Measurements from ENCODE around the gene UBE3C.

Gene UBE3C

DNA sequence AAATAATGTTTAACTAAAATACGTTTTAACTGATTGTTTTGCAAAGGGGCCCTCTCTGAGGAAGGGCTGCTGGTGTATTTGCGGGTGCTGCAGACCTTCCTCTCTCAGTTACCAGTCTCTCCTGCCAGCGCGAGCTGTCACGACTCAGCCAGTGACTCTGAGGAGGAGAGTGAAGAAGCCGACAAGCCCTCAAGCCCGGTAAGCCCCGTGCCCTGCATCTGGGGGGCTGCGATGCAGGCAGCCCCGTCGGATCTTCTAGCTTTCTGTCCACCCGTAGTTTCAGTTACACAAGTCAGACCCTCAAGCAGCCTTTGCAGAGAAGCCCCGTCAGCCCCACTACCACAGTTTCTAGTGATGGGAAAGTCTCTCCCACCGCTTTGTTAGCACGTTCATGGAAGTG is 45.1 kb downstream of the UBE3C start:
- no peak for DNase-seq

DNA sequence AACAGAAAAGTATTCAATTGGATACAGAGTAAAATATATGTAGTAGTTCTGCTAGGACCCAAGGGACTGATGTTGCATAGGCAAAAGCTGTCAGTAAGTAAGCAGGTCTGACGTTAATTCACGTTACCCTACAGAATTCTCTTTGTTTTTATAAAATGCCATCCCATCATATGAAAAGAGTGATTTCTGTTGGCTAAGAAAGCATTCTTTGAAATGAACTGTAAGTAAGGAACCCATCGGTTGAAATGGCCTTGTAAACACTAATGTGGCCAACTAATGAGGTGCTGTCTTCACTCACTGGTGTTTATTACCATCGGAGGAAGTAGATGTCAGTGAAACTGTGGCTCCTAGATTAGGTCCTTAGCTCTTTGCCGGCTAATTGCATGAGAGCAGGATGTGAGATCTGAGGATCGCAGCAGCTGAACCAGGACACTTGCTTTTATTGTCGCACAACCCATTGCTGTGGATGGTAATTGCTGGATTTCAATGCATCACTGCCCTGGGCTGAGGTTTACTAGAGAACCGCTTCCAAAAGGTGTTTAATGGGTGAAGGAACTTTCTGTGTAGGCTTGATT is 49.5 kb downstream of the UBE3C start:
- no peak for DNase-seq

DNA sequence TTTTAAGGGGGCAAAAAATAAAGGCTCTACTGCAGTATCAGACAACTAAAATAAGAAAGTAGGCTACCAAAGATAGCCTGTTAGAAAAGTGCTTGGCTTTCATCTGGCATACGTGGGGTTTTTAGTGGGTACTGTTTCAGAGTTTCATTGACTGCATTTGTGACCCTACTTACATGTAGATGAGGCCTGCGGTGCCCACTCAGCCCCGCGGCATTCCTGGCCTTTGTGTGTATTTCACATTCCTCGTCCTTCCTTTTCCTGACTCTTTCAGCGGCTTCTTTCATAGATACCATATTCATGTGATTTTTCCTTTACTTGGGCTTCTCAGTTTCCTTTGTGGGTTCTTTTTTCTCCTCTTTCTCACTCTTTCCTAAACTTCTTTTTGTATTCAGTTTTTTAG is 50.7 kb downstream of the UBE3C start:
- DNase-seq: no peak

DNA sequence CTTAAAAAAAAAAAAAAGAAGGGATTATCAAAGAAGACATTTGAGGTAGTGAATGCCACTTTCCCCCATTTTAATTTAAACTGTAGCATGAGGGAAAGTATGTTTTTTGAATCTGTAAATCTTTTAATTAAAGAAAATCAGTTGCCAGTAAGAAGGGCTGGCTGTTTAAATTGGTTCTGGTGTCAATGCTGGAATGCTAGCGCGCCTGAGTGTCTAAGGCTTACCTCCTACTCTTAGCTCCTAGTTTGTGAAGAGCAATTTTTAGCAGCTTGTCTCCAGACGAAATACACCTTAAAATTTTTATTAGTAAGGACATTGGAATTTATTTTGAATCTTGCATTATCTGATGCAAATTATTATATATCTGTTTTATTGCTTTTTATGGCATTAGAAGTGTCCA is 54.1 kb downstream of the UBE3C start:
- no peak for DNase-seq

DNA sequence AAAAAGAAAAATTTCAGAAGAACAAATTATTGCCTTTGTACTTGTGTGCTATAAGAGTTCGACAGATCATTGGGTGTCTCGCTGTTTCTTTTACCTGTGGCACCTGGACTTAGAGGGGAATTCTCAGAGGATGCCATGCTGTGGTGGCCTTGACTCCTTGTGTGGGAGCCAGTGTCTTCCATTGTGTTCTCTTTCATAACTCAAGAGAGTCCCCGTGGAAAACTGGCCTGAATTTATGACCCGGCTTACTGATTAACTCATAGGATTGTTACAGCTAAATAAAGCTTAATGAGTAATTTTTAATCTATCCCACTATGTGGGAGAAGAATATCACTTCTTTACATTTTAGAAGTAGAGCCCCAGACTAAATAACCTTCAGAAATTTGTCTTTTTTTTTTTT is 54.5 kb downstream of the UBE3C start:
- DNase-seq: no peak

DNA sequence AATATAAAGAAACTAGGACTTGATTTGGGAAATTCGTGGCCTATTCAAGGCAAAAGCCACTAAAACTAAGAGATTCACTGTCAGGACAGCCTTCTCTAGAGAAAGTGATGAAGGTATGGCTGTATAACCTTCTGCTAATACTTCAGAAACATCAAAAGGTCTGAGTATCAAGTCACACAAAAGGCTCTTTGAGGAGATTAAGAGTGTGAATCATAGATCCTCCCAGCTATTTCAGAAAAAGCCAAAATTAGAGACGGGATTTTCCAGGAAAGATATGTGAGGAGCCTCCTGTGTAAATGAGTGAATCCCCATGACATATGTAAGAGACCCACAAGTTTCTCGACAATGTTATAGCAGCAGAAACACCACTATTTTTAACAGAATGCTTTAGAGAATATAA is 56.2 kb downstream of the UBE3C start:
- DNase-seq: no peak

DNA sequence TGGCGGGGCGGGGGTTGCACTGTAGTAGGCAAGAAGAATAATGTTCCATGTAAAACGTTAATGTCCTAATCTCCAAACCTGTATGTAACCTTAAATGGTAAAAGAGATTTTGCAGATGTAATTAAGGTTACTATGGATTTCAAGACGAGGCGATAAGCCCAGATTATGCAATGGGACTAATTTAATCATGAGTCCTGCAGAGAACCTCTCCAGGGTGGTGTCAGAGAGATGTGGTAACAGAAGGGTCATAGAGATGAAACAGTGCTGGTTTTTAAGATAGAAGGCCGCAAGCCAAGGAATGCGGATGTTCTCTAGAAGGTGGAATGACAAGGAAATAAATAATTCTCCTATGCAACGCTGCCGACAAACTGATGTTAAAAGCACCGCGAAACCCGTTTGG is 57.1 kb downstream of the UBE3C start:
- no peak for DNase-seq

DNA sequence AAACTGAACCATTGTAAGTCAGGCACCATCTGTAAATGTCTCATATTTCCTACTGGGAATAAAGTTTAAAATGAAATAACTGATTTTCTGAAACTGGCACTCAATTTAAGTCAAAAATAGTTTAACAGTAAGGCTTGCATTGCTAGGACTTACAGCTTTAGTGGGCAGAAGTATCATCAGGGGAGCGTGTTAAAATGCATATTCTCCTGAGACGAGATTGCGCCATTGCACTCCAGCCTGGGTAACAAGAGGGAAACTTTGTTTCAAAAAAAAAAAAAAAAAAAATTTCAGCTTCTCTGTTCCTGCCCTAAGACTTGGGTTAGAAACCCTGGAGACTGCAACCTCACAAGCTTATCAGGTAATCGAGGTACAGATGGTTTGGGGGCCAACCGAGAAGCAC is 65.4 kb downstream of the UBE3C start:
- no peak for DNase-seq

DNA sequence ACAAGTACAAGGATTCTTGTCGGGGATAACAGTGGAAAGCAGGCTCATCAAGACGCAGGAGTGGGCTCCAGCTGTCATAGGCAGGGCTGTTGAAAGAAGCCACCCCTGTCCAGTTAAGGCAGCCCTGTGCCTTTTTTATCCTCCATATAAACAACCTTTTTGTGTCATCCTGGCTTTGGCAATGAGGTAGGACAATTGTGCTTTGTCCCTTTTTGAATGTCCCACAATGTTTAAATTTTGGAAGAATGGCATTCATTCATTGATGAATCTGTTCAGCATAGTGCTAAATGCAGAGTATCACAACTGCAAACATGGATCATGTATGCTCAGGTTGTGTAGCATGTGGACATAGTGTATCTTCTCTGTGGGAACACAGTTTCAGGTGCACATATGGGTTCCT is 66.7 kb downstream of the UBE3C start:
- DNase-seq: no peak

DNA sequence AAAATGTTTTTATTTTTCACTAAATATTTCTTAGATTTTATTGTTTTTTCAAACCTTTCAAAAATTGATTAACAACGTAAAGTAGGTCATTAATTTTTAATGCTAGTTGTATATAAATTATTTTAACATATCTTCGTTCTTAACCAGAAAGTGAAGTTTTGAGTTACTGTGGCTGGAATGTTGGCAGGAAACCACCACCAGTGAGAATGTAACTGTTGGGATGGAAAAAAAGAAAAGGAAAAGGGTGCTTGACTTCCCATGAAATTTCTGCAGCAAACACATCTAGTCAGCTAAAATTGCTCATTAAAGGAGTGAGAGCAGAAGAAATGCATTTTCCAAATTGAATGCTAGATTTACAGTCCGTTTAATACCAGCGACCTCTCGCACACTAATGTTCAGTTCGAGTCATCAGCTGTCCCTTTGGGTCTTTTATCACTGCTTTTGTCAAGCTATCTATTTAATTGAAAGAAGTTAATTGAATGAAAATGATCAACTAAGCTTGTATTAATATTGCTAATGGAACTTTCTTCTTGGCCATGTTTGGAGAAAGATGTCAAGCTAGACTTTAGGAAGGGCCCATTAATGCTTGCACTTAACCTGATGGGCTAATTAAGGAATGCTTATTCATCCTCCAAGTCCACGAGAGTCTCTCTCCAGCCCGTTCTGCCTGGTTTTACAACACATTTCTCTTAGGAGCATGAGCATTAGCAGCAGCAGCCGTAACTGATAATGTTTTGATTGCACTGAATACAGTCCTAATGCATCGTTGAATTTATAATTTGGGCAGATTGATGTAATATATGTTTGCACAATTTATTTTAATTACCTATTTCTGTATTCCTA is 70.1 kb downstream of the UBE3C start:
- DNase-seq: no peak

DNA sequence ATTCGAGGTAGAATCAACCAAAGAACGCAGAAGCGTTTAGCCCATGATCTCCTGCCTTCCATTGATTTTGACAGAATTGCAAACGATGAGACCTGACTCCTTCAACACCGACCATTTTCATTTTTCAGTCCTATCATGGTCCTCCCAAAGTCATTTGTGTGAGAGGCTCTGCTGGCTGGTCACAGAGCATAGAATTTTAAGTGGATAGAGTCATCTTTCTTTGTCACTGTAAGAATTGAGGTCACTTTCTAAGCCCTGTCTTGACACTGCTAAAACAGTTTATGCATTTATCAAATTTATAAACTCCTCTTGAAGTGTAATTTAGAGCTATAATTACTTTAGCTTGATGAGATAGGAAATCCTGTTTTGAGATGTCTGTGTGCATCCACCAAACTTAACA is 72.0 kb downstream of the UBE3C start:
- DNase-seq: no peak

DNA sequence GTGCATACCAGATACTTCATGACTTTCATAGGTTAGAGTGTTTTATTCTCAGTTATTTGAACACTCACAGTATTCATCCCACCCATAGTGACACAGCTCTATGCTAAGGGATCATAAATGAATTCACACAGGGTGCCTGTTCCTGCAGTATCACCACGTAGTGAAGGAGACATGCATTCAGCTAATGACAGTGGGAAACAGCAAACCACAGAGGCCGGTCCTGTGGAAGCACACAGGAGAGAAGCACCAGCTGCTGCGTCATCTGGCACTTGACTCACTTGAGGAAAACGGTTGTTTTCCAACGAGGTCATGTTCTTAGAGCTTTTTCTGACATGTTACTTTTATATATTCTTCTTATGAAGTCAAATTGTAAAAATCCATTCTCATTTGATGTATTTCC is 73.0 kb downstream of the UBE3C start:
- DNase-seq: no peak

DNA sequence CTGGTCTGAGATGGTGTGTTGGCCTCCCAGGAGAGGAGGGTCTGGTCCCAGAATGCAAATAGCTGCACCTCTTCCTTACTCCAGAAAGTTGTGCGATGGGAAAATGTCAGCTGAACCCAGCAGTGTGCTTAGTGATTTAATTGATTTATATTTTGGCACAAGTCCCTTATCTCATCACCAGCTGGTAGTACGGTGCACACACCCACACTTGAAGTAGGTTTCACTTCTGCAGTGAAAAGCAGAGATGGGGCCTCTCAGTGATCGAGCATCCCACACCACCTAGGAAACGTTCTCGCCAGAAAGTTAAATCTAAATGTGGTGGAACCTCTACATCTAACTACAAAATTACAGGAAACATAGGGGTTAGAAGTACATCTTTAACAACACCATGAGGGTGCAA is 80.4 kb downstream of the UBE3C start:
- DNase-seq: no peak

DNA sequence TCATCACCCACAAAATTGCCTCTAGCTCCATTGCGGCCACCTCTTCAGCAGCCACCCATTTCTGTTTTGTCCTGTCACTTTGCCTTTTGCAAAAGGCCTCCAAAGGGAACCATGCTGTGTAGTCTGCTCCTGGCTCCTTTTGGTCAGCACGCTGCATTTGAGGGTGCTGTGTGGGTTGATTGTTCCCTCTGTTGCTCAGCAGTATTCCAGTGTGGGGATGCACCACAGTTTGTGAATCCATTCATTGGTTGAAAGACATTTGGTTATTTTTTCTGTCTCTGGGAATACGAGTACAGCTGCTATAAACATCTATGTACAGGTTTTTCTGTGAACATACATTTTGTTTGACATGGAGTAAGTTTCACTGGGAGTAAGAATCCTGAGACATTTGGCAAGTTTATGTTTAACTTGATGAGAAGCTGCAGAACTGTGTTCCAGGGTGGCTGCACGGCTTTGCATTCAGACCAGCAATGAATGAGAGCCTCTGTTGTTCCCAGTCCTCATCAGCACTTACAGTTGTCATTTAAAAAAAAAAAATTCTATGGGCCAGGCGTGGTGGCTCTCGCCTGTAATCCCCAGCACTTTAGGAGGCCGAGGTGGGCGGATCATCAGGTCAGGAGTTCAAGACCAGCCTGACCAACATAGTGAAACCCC is 82.3 kb downstream of the UBE3C start:
- no peak for DNase-seq

DNA sequence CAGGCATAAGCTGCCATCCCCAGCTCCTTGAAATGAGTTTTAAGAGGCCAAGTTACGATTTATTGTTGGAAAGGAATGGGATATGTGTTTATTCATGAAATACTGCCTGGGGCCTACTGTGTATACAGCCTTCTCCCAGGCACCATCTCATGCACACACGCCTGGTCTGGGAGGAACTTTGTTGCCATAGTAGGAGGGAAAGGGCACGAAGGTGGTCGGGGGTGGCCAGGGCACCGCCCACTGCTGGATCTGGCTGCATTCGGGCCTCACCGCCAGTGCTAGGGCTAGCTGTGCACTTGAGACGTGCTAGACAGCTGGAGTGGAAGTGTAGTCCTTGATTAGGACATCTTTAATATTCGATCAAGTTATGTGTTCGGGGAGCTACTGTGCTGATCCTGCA is 84.0 kb downstream of the UBE3C start:
- no peak for DNase-seq

DNA sequence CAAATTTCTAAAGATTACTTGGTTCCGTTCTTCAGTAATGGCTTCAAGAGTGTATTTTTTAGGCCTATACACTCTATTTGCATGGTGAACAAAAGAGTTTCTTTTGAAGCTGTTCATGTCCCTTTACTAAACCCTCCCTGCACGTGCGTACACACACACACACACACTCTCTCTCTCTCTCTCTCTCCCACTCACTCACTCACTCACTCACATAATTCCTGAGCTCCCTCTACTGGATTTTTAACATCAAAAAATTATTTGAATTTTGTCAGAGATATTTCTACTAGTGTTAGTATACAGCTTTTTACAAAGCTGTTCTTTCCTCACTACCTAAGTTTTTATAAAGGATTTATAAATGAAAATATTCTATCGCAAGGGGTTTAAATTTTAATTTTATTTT is 85.9 kb downstream of the UBE3C start:
- no peak for DNase-seq

DNA sequence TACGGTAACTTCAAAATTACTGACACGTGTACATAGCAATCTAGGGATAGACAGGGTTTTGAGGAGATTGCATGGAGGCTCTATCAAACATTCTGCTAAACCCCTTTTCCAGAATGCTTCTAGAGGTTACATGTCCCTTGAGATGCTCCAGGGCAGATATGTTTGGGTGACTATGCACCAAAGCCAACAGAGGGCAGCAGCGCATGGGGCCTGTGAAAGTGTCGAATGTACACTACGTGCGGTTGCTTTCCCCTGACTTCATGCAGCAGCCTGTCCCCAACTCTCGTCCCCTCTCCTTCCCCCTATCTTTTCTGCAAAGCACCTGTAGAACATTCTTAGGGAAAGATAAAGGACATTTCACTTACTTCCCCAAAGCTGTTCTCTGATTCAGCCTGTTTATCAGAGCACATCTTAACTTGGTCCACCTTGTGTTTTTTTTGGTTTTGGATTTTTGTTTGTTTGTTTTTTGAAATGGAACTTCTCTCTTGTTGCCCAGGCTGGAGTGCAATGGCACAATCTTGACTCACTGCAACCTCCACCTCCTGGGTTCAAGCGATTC is 90.2 kb downstream of the UBE3C start:
- DNase-seq: no peak

DNA sequence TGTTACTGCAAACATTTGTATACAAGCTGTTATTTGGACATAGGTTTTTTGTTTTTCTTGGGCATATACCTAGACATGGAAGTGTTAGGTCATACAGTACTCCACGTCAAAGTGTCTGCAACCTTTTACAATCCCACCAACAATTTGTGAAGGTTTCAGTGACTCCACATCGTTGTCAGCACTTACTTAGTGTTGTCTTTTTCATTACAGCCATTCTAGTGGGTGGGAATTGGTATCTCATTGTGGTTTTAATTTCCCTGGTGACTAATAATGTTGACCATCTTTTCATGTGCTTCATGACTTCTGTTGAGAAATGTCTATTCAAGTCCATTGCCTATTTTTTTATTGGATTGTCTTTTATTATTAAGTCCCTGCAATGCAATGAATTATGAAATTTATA is 95.0 kb downstream of the UBE3C start:
- no peak for DNase-seq

DNA sequence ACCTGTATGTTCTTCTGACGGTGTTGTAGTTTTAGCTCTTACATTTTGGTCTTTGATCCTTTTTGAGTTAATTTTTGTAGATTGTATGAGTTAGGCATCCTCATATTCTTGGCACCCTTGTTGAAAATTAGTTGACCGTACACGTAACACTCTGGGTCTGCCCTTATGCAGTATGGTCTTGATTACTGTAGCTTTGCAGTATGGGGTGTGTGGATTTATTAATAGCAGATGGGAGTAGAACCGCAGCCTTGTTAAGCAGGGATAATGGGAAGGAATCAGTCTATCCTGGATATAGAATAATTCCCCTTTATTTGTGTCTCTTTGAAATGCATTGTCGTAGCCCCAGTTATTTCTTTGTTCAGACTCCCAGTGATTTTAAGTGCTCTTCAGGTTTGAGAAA is 95.5 kb downstream of the UBE3C start:
- no peak for DNase-seq

DNA sequence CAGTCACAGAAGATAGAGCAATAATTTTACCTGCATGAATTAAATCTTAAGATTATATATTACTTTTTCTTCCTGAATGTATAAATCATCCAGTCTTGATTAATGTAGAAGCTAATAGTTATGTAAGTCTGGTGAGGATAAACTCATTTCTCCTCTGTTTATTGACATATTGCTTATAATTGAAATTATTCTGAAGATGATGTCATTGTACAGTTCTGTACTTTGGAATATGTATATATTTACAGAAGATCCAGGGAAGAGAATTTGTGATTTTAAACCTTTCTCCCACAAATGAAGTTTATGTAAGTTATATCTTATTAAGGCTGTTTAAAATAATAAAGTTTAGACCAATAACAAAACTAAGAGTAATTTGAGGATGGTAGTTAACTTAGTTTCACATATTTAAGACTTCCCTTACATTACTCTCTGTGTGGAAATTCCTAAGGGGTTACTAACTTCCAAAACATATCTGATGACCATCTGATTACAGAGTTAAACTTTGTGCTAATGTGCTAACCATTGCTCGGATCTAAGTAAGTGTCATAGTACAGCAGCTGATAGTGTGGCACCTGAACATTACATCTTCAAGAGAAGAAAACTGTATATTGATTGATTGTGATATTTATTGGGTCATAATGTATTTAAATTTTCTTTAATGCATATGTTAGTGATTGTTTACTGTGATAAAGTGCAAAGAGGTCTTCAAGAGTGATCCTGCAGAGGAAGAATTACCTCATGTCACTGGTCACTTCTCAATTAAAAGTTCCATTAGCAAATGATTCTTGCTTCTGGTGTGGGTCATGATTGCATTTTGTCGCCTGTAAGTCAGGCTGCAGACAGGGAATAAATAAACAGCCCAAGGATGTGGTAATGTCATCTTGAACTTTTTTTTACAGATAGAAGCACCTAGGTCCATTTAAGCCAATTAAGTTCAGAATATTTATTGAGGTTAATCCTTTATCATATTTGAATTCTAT is 96.9 kb downstream of the UBE3C start:
- no peak for DNase-seq

DNA sequence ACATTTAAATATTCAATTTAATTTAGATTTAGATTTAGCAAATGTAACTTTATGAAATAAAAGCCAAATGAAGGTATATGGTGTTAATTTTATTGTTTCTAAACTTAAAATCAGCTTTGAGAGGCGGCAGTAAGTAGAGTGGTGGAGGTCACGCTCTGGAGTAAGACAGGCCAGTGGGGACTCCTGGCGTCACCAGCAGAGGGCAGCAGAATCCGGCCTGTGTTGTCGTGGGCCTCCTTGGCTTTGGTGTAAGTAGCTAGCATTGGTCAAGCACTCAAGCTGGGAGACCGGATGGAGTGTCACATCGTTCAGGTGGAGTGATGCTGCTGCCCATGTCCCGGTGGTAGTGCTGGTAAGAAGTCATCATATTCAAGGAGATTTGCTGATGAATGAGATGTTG is 99.4 kb downstream of the UBE3C start:
- DNase-seq: no peak

DNA sequence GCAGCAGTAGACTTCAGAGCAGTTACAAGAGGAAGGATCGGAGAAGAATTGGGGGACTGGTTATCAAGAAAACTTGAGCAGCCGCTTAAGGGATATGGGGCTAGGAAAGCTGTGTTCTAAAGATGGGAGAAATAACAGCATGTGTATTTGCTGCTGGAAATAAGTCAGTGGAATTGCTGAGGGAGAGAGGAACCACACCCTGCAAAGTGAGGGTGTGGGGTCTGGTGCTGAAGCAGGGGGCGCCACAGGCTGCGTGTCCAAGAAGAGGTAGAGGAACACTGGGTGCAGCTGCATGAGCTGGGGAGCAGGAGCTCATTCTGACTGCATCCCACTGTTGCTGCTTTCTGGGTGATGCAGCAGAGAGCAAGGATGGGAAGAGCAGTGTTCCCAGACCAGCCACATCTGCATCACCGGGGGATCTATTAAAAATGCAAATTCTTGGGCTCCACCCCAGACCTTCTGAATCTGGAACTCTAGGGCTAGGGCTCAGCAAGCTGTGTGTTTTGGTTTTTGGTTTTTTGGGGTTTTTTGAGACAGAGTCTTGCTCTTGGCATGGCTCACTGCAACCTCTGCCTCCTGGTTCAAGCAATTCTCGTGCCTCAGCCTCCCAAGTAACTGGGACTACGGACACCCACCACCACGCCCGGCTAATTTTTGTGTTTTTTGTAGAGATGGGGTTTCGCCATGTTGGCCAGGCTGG is 101.0 kb downstream of the UBE3C start:
- DNase-seq: no peak

All from NK-92 treated with Interleukin-12 subunit alpha and Interleukin-12 subunit beta, amount 100 ng/mL, for 24 hours (cell line).